Activated CD4-positive, alpha-beta T cell treated with anti-CD3 and anti-CD28 coated beads, Interleukin-2, amount 50 U/mL, for 24 hours (primary cell): ENCODE results near the gene RELA.

Experiments used
- DNase-seq, 2 donors: peaks; one replicate each; pipeline ENCODE4 v3.0.0-alpha.2; 2020; ENCODE audit warnings: low read depth in 1 of 2, low spot score in 1 of 2

RELA gene

GRCh38 chr11:65634440-65634839, 28.3 kb downstream of the RELA start:
- DNase-seq = no peak

GRCh38 chr11:65634109-65634436, 28.6 kb downstream of the RELA start:
- DNase-seq = no peak

GRCh38 chr11:65633390-65634108, 29.2 kb downstream of the RELA start:
- no peak for DNase-seq

- DNase-seq = no peak
These were observed 32.5 kb downstream of the RELA start for GRCh38 chr11:65630215-65630614.

- DNase-seq = no peak
These were observed 33.1 kb downstream of the RELA start for GRCh38 chr11:65629579-65629978.

- no peak for DNase-seq
These were observed 35.5 kb downstream of the RELA start for GRCh38 chr11:65627202-65627601.

- DNase-seq = no peak
These were observed 36.9 kb downstream of the RELA start for GRCh38 chr11:65625628-65626342.

- no peak for DNase-seq
These were observed 37.6 kb downstream of the RELA start for GRCh38 chr11:65624931-65625627.

- DNase-seq = no peak
These were observed 38.7 kb downstream of the RELA start for GRCh38 chr11:65623852-65624616.

- DNase-seq = no peak
These were observed 39.5 kb downstream of the RELA start for GRCh38 chr11:65623177-65623576.

GRCh38 chr11:65622011-65622410, 40.7 kb downstream of the RELA start:
- no peak for DNase-seq

GRCh38 chr11:65621460-65621859, 41.3 kb downstream of the RELA start:
- no peak for DNase-seq

- no peak for DNase-seq
These were observed 42.0 kb downstream of the RELA start for GRCh38 chr11:65620666-65621065.

GRCh38 chr11:65619281-65619928, 43.3 kb downstream of the RELA start:
- no peak for DNase-seq

- no peak for DNase-seq
These were observed 44.0 kb downstream of the RELA start for GRCh38 chr11:65618763-65619162.

GRCh38 chr11:65617990-65618751, 44.5 kb downstream of the RELA start:
- DNase-seq = no peak

- DNase-seq = no peak
These were observed 45.4 kb downstream of the RELA start for GRCh38 chr11:65617136-65617850.

- DNase-seq = no peak
These were observed 46.1 kb downstream of the RELA start for GRCh38 chr11:65616575-65617001.

- no peak for DNase-seq
These were observed 46.7 kb downstream of the RELA start for GRCh38 chr11:65615950-65616574.
